HepG2 (cell line): Measurements from ENCODE around the gene PDLIM7. TPM values are rescaled to one million over a fixed set of nuclear protein-coding genes. Genes with fewer than 3 reads are reported as not detected.
A peak's percentile ranks its signal among the peaks of the same experiment; 100 is the strongest.

Experiments used
- AHR ChIP-seq: IDR thresholded peaks from 2 replicates; pipeline ENCODE4 v1.6.1; 2018; ENCODE audit warnings: missing genetic modification reagents, missing compliant biosample characterization
- HNRNPK ChIP-seq: fragments of 200-400 bp; formaldehyde crosslinking; IDR thresholded peaks from 2 replicates; pipeline ENCODE4 v1.6.1; 2018; ENCODE audit warnings: low read length, low read depth, moderate library complexity, mild to moderate bottlenecking; ENCODE audit not compliant: poor library complexity, severe bottlenecking
- JUNB ChIP-seq: sonication (generic); formaldehyde crosslinking; IDR thresholded peaks from 2 replicates; pipeline ENCODE4 v1.8.0; 2022; ENCODE audit warnings: missing genetic modification reagents, mild to moderate bottlenecking, borderline replicate concordance
- MEIS1 ChIP-seq: sonication (generic); formaldehyde crosslinking; IDR thresholded peaks from 2 replicates; pipeline ENCODE4 v1.9.0; 2021; ENCODE audit warnings: mild to moderate bottlenecking, missing genetic modification reagents, moderate library complexity, borderline replicate concordance
- MTF1 ChIP-seq: sonication (generic); formaldehyde crosslinking; IDR thresholded peaks from 2 replicates; pipeline ENCODE4 v1.5.0; 2020; ENCODE audit warnings: missing genetic modification reagents
- POGZ ChIP-seq: sonication (generic); formaldehyde crosslinking; IDR thresholded peaks from 2 replicates; pipeline ENCODE4 v1.4.0; 2020; ENCODE audit warnings: mild to moderate bottlenecking, missing genetic modification reagents
- RCOR2 ChIP-seq: IDR thresholded peaks from 2 replicates; pipeline ENCODE4 v1.6.1; 2016; ENCODE audit warnings: missing biosample characterization, missing genetic modification reagents
- TGIF2 ChIP-seq: IDR thresholded peaks from 2 replicates; pipeline ENCODE4 v1.6.1; 2016; ENCODE audit warnings: control low read depth, missing compliant biosample characterization
- U2AF2 ChIP-seq: fragments of 200-400 bp; formaldehyde crosslinking; IDR thresholded peaks from 2 replicates; pipeline ENCODE4 v1.6.1; 2017; ENCODE audit warnings: low read depth, mild to moderate bottlenecking, low read length
- YEATS4 ChIP-seq: sonication (generic); formaldehyde crosslinking; IDR thresholded peaks from 2 replicates; pipeline ENCODE4 v1.4.0; 2020; ENCODE audit warnings: missing genetic modification reagents, borderline replicate concordance
- ZKSCAN5 ChIP-seq: sonication (generic); formaldehyde crosslinking; IDR thresholded peaks from 2 replicates; pipeline ENCODE4 v1.5.1; 2020; ENCODE audit warnings: mild to moderate bottlenecking, missing genetic modification reagents
- ZNF614 ChIP-seq: IDR thresholded peaks from 2 replicates; pipeline ENCODE4 v1.6.1; 2018; ENCODE audit warnings: missing biosample characterization, missing genetic modification reagents, inconsistent platforms, borderline replicate concordance
- ZSCAN9 ChIP-seq: IDR thresholded peaks from 2 replicates; pipeline ENCODE4 v1.6.1; 2016; ENCODE audit warnings: borderline replicate concordance
- polyA plus RNA-seq, 8 experiments: library from polyadenylated mRNA; depleted of rRNA in 3 of 8; stranded (reverse) in 7 of 8; unstranded in 1 of 8; fragments of >200 nt; fragmentation: Illumina TruSeq in 4 of 8; extraction: Trizol in 4 of 8; gene quantifications; 2 replicates each; pipeline versions ENCODE4 v1.2.1 to v1.2.3, GENCODE V29; 2011 to 2016; ENCODE audit warnings: low read depth in 4 of 8, missing spikeins in 1 of 8, mixed read lengths in 1 of 8; ENCODE audit not compliant: insufficient read depth in 1 of 8
- total RNA-seq, 5 experiments: library from RNA; depleted of rRNA; stranded (reverse); fragments of >200 nt; fragmentation: Illumina TruSeq; extraction: Trizol; gene quantifications; 2 replicates each; pipeline ENCODE4 v1.2.3, GENCODE V29; 2016; ENCODE audit warnings: low read depth in 1 of 5
- TF ChIP-seq, protein P1 (sequence below): sonication (generic); formaldehyde crosslinking; IDR thresholded peaks from 2 replicates; pipeline ENCODE4 v1.4.0; 2020; ENCODE audit warnings: missing genetic modification reagents
- TF ChIP-seq, protein P2 (sequence below): sonication (generic); formaldehyde crosslinking; IDR thresholded peaks from 2 replicates; pipeline ENCODE4 v1.5.0; 2020; ENCODE audit warnings: missing genetic modification reagents
- TF ChIP-seq, protein P3 (sequence below): IDR thresholded peaks from 2 replicates; pipeline ENCODE4 v1.6.1; 2012; ENCODE audit warnings: inconsistent platforms
- TF ChIP-seq, protein P4 (sequence below): sonication (generic); formaldehyde crosslinking; IDR thresholded peaks from 2 replicates; pipeline ENCODE4 v1.8.0; 2022; ENCODE audit warnings: mild to moderate bottlenecking, missing genetic modification reagents, borderline replicate concordance
- TF ChIP-seq, protein P5 (sequence below): sonication (generic); formaldehyde crosslinking; IDR thresholded peaks from 2 replicates; pipeline ENCODE4 v1.4.0; 2020; ENCODE audit warnings: mild to moderate bottlenecking, low read depth, missing genetic modification reagents
- TF ChIP-seq, protein P6 (sequence below): IDR thresholded peaks from 2 replicates; pipeline ENCODE4 v1.4.0; 2020; ENCODE audit warnings: mild to moderate bottlenecking, missing genetic modification reagents
- TF ChIP-seq, protein P7 (sequence below): sonication (generic); formaldehyde crosslinking; IDR thresholded peaks from 2 replicates; pipeline ENCODE4 v1.5.0; 2020; ENCODE audit warnings: missing genetic modification reagents

The PDLIM7 gene
- total and polyA plus RNA-seq, 2 of the 13 experiments (the other 11 are each of a cell fraction or from before 2014, with no cell fraction given): 21.1 to 31.3 TPM

DNA sequence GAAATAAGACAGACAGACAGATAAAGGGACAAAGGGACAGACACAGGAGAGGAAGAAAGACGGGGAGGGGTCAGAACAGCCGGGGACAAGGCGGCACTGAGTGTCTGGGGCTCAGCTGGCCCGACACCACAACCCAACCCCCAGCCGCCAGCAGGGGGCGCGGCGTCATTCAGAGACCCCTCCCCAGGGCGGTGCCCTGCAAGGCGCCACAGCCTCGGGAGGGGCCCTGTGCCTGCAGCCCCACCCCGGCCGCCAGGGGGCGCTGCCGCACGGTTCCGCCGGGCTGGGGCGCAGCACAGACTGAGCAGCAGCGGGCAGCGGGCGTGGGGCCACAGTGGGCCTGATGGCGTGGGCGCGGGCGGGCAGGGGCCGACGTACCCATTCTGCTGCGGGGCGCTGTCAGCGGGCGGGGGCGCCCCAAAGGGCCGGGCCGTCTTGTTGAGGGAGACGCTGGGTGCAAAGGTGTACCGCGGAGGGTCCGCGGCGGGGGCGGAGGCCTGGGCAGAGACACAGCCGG is 5.9 kb downstream of the PDLIM7 start (continued):
- no peak for TF ChIP-seq POGZ (CRISPR knock-in tag)
- TF ChIP-seq YEATS4 (CRISPR knock-in tag): no peak
- TF ChIP-seq MTF1 (CRISPR knock-in tag): no peak
- no peak for TF ChIP-seq MEIS1 (CRISPR knock-in tag)
- peak; percentile 40; the same call in 1 of the 2 replicates for TF ChIP-seq ZNF614 (CRISPR knock-in tag)
- TF ChIP-seq, protein P1, sequence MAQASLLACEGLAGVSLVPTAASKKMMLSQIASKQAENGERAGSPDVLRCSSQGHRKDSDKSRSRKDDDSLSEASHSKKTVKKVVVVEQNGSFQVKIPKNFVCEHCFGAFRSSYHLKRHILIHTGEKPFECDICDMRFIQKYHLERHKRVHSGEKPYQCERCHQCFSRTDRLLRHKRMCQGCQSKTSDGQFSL: peak; percentile 62
- no peak for TF ChIP-seq U2AF2
- TF ChIP-seq, protein P2, sequence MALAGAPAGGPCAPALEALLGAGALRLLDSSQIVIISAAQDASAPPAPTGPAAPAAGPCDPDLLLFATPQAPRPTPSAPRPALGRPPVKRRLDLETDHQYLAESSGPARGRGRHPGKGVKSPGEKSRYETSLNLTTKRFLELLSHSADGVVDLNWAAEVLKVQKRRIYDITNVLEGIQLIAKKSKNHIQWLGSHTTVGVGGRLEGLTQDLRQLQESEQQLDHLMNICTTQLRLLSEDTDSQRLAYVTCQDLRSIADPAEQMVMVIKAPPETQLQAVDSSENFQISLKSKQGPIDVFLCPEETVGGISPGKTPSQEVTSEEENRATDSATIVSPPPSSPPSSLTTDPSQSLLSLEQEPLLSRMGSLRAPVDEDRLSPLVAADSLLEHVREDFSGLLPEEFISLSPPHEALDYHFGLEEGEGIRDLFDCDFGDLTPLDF (CRISPR knock-in tag): no peak
- TF ChIP-seq, protein P3, sequence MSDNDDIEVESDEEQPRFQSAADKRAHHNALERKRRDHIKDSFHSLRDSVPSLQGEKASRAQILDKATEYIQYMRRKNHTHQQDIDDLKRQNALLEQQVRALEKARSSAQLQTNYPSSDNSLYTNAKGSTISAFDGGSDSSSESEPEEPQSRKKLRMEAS: peak; percentile 27; the same call in 1 of the 2 replicates
- TF ChIP-seq TGIF2: no peak
- TF ChIP-seq JUNB (CRISPR knock-in tag): no peak
- TF ChIP-seq ZSCAN9 (CRISPR knock-in tag): no peak
- peak; percentile 84 for TF ChIP-seq HNRNPK
- no peak for TF ChIP-seq RCOR2 (CRISPR knock-in tag)
- TF ChIP-seq, protein P4, sequence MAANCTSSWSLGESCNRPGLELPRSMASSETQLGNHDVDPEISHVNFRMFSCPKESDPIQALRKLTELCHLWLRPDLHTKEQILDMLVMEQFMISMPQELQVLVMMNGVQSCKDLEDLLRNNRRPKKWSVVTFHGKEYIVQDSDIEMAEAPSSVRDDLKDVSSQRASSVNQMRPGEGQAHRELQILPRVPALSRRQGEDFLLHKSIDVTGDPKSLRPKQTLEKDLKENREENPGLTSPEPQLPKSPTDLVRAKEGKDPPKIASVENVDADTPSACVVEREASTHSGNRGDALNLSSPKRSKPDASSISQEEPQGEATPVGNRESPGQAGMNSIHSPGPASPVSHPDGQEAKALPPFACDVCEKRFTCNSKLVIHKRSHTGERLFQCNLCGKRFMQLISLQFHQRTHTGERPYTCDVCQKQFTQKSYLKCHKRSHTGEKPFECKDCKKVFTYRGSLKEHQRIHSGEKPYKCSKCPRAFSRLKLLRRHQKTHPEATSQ (CRISPR knock-in tag): no peak
- TF ChIP-seq, protein P5, sequence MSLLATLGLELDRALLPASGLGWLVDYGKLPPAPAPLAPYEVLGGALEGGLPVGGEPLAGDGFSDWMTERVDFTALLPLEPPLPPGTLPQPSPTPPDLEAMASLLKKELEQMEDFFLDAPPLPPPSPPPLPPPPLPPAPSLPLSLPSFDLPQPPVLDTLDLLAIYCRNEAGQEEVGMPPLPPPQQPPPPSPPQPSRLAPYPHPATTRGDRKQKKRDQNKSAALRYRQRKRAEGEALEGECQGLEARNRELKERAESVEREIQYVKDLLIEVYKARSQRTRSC (CRISPR knock-in tag): no peak
- TF ChIP-seq, protein P6, sequence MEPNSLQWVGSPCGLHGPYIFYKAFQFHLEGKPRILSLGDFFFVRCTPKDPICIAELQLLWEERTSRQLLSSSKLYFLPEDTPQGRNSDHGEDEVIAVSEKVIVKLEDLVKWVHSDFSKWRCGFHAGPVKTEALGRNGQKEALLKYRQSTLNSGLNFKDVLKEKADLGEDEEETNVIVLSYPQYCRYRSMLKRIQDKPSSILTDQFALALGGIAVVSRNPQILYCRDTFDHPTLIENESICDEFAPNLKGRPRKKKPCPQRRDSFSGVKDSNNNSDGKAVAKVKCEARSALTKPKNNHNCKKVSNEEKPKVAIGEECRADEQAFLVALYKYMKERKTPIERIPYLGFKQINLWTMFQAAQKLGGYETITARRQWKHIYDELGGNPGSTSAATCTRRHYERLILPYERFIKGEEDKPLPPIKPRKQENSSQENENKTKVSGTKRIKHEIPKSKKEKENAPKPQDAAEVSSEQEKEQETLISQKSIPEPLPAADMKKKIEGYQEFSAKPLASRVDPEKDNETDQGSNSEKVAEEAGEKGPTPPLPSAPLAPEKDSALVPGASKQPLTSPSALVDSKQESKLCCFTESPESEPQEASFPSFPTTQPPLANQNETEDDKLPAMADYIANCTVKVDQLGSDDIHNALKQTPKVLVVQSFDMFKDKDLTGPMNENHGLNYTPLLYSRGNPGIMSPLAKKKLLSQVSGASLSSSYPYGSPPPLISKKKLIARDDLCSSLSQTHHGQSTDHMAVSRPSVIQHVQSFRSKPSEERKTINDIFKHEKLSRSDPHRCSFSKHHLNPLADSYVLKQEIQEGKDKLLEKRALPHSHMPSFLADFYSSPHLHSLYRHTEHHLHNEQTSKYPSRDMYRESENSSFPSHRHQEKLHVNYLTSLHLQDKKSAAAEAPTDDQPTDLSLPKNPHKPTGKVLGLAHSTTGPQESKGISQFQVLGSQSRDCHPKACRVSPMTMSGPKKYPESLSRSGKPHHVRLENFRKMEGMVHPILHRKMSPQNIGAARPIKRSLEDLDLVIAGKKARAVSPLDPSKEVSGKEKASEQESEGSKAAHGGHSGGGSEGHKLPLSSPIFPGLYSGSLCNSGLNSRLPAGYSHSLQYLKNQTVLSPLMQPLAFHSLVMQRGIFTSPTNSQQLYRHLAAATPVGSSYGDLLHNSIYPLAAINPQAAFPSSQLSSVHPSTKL (CRISPR knock-in tag): 0 out of 2 replicates have a peak, but pooled peaks have one; percentile 26
- TF ChIP-seq, protein P7, sequence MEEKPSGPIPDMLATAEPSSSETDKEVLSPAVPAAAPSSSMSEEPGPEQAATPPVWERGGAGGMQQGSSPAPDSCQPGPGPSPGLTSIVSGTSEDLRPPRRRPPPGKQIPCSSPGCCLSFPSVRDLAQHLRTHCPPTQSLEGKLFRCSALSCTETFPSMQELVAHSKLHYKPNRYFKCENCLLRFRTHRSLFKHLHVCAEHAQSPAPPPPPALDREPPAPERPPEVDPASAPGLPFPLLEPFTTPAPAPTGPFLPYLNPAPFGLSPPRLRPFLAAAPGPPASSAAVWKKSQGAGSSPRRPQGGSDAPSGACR (CRISPR knock-in tag): no peak
- TF ChIP-seq AHR (CRISPR knock-in tag): no peak
- no peak for TF ChIP-seq ZKSCAN5 (CRISPR knock-in tag)
